ENCODE data around the gene PHKA2.

PHKA2 gene

GRCh38 chrX:18887177-18887824, 96.6 kb downstream of the PHKA2 start:
- no peak for DNase-seq

GRCh38 chrX:18886344-18887161, 97.4 kb downstream of the PHKA2 start:
- no peak for DNase-seq

- DNase-seq, result no peak
Observed at GRCh38 chrX:18886005-18886343, 97.9 kb downstream of the PHKA2 start.

GRCh38 chrX:18885328-18886004, 98.4 kb downstream of the PHKA2 start:
- no peak for DNase-seq

- DNase-seq, result no peak
Observed at GRCh38 chrX:18884916-18885315, 99.0 kb downstream of the PHKA2 start.

- no peak for DNase-seq
Observed at GRCh38 chrX:18883961-18884765, 99.8 kb downstream of the PHKA2 start.

- DNase-seq, result no peak
Observed at GRCh38 chrX:18883234-18883960, 100.5 kb downstream of the PHKA2 start.

GRCh38 chrX:18879144-18879543, 104.8 kb downstream of the PHKA2 start:
- DNase-seq, result no peak

GRCh38 chrX:18877469-18877868, 106.4 kb downstream of the PHKA2 start:
- DNase-seq, result no peak

- no peak for DNase-seq
Observed at GRCh38 chrX:18875256-18875878, 108.5 kb downstream of the PHKA2 start.

GRCh38 chrX:18874560-18875255, 109.2 kb downstream of the PHKA2 start:
- no peak for DNase-seq

- no peak for DNase-seq
Observed at GRCh38 chrX:18873836-18874235, 110.1 kb downstream of the PHKA2 start.

- no peak for DNase-seq
Observed at GRCh38 chrX:18873189-18873791, 110.6 kb downstream of the PHKA2 start.

GRCh38 chrX:18872621-18873020, 111.3 kb downstream of the PHKA2 start:
- no peak for DNase-seq

GRCh38 chrX:18871970-18872369, 111.9 kb downstream of the PHKA2 start:
- no peak for DNase-seq

- DNase-seq, result no peak
Observed at GRCh38 chrX:18871161-18871890, 112.6 kb downstream of the PHKA2 start.

- DNase-seq, result no peak
Observed at GRCh38 chrX:18864390-18864920, 119.5 kb downstream of the PHKA2 start.

GRCh38 chrX:18861511-18861910, 122.4 kb downstream of the PHKA2 start:
- DNase-seq, result no peak

GRCh38 chrX:18856645-18856997, 127.3 kb downstream of the PHKA2 start:
- no peak for DNase-seq

Data from DMS79 (cell line).